ENCODE data around the gene ARHGEF18. TPM values are rescaled to one million over a fixed set of nuclear protein-coding genes. Genes with fewer than 3 reads are reported as not detected.
"Not testable (repeated sequence)": the region's sequence is repeated elsewhere in the genome, so short reads cannot be mapped to it uniquely, and the experiment has no call there.

Gene ARHGEF18
- total RNA-seq, 1 experiment from 2014 or later: 77.4 TPM

GRCh38 chr19:7366701-7367420 lies 18.1 kb downstream of the ARHGEF18 start:
- no TSS peak for BruUV-seq (replicated peaks)
- H3K27ac ChIP-seq: no peak overlapping the region
- H3K27me3 ChIP-seq (ENCODE audit: insufficient read depth, low read depth): 0 out of 2 replicates have a peak, but pooled peaks cover 4% of the 10 kb centered on the region
- DNase-seq: peak in 1 of 2 experiments; percentile 66
- no peak overlapping the region for H3K4me3 ChIP-seq
- H4K20me1 ChIP-seq (ENCODE audit: insufficient read depth): no peaks in the 10 kb centered on the region
- H3K9me2 ChIP-seq (ENCODE audit: insufficient read depth): no peaks in the 10 kb centered on the region
- H3F3A ChIP-seq (ENCODE audit: insufficient read depth, low read depth): peaks cover 17% of the 10 kb centered on the region; the same call in 1 of the 2 replicates
- ChIA-PET POLR2A (ENCODE audit: unreplicated experiment) (no interaction called here), CTCF (interaction anchor here (0.6 to 1.2 kb wide), 2 partner anchors 10 to 116 kb away, joined by 7 to 8 read pairs; no protein-coding TSS in a partner anchor)
- TF ChIP-seq, protein P1, sequence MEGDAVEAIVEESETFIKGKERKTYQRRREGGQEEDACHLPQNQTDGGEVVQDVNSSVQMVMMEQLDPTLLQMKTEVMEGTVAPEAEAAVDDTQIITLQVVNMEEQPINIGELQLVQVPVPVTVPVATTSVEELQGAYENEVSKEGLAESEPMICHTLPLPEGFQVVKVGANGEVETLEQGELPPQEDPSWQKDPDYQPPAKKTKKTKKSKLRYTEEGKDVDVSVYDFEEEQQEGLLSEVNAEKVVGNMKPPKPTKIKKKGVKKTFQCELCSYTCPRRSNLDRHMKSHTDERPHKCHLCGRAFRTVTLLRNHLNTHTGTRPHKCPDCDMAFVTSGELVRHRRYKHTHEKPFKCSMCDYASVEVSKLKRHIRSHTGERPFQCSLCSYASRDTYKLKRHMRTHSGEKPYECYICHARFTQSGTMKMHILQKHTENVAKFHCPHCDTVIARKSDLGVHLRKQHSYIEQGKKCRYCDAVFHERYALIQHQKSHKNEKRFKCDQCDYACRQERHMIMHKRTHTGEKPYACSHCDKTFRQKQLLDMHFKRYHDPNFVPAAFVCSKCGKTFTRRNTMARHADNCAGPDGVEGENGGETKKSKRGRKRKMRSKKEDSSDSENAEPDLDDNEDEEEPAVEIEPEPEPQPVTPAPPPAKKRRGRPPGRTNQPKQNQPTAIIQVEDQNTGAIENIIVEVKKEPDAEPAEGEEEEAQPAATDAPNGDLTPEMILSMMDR (conservative IDR thresholded peaks at IDR 0.05): peak; percentile 81
- TF ChIP-seq EZH2 (IDR thresholded peaks at IDR 0.05; ENCODE audit: low read depth): no peak
- H2AFZ ChIP-seq: no peak overlapping the region
- H3K79me2 ChIP-seq (ENCODE audit: low read depth): no peaks in the 10 kb centered on the region
- no peaks in the 10 kb centered on the region for H3K9me3 ChIP-seq (ENCODE audit: insufficient read depth, low read depth)
- no peaks in the 10 kb centered on the region for H3K36me3 ChIP-seq (ENCODE audit: low read depth)
- intact Hi-C loops (cut with micrococcal nuclease; ENCODE audit: unreplicated experiment): no loop called here
- no peak overlapping the region for H3K4me2 ChIP-seq
- peaks cover 6% of the 10 kb centered on the region; the same call in 1 of the 2 replicates for H3K4me1 ChIP-seq (replicated peaks; ENCODE audit: insufficient read depth)

DNA sequence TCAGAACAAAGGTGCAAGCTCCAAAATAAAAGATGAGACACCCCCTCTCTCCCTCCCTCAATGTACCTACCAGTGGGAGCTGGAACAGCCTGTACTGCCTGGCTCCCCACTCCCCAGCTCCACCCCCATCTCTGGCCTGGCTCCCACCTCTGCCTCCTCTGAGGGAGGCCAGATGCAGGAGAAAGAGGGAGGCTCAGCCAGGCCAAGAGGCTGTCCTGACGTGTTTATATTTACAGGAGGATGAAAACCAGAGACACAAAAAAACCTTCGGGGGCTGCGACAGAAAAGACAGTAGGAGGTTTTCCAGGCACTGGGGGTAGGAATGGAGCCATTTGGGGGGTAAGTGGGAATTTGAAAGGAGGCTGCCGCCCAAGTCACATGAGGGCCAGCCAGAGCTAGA lies 19.7 kb downstream of the ARHGEF18 start:
- Histone ChIP-seq H3K27me3 (ENCODE audit: insufficient read depth, low read depth) (0 out of 2 replicates have a peak, but pooled peaks cover 3% of the 10 kb centered on the region), H3K9me3 (ENCODE audit: insufficient read depth, low read depth) (no peaks in the 10 kb centered on the region), H3K4me3 (no peak overlapping the region), H2AFZ (no peak overlapping the region), H3K9me2 (ENCODE audit: insufficient read depth) (no peaks in the 10 kb centered on the region), H4K20me1 (ENCODE audit: insufficient read depth) (no peaks in the 10 kb centered on the region), H3K79me2 (ENCODE audit: low read depth) (no peaks in the 10 kb centered on the region), H3K36me3 (ENCODE audit: low read depth) (no peaks in the 10 kb centered on the region), H3K4me1 (replicated peaks; ENCODE audit: insufficient read depth) (peaks cover 6% of the 10 kb centered on the region; the same call in 1 of the 2 replicates), H3F3A (ENCODE audit: insufficient read depth, low read depth) (peaks cover 17% of the 10 kb centered on the region; the same call in 1 of the 2 replicates), H3K27ac (peak overlapping the region; percentile 16; the same call in 1 of the 2 replicates), H3K4me2 (no peak overlapping the region)
- intact Hi-C loops (cut with micrococcal nuclease; ENCODE audit: unreplicated experiment): no loop called here
- no TSS peak for BruUV-seq (replicated peaks)
- ChIA-PET CTCF (no interaction called here), POLR2A (ENCODE audit: unreplicated experiment) (interaction anchor here (0.6 kb wide), 1 partner anchor 352 kb away, joined by 6 read pairs; no protein-coding TSS in a partner anchor)
- no peak for DNase-seq
- TF ChIP-seq EZH2 (IDR thresholded peaks at IDR 0.05; ENCODE audit: low read depth): no peak
- TF ChIP-seq, protein P1 (conservative IDR thresholded peaks at IDR 0.05): no peak

GRCh38 chr19:7368866-7369265 lies 20.1 kb downstream of the ARHGEF18 start:
- DNase-seq: peak in 1 of 2 experiments; percentile 49
- intact Hi-C loops (cut with micrococcal nuclease; ENCODE audit: unreplicated experiment); H3K4me1 ChIP-seq (replicated peaks; ENCODE audit: insufficient read depth); H3K9me3 ChIP-seq (ENCODE audit: insufficient read depth, low read depth); H3K79me2 ChIP-seq (ENCODE audit: low read depth); BruUV-seq (replicated peaks); CTCF ChIA-PET; H3K4me2 ChIP-seq; H3K9me2 ChIP-seq (ENCODE audit: insufficient read depth); H3K4me3 ChIP-seq; H3K27me3 ChIP-seq (ENCODE audit: insufficient read depth, low read depth); H4K20me1 ChIP-seq (ENCODE audit: insufficient read depth); H2AFZ ChIP-seq; H3K36me3 ChIP-seq (ENCODE audit: low read depth): not testable (repeated sequence)
- H3K27ac ChIP-seq: peak overlapping the region; percentile 16; the same call in 1 of the 2 replicates
- POLR2A ChIA-PET (ENCODE audit: unreplicated experiment): interaction anchor here (0.6 kb wide), 1 partner anchor 352 kb away, joined by 6 read pairs; no protein-coding TSS in a partner anchor
- peaks cover 17% of the 10 kb centered on the region; the same call in 1 of the 2 replicates for H3F3A ChIP-seq (ENCODE audit: insufficient read depth, low read depth)
